ENCODE results near the gene NCAM1. TPM values are rescaled to one million over a fixed set of nuclear protein-coding genes. Genes with fewer than 3 reads are reported as not detected.

The NCAM1 gene
- total RNA-seq, 2 experiments from 2014 or later, result 0.34 TPM; not detected in 1

DNA sequence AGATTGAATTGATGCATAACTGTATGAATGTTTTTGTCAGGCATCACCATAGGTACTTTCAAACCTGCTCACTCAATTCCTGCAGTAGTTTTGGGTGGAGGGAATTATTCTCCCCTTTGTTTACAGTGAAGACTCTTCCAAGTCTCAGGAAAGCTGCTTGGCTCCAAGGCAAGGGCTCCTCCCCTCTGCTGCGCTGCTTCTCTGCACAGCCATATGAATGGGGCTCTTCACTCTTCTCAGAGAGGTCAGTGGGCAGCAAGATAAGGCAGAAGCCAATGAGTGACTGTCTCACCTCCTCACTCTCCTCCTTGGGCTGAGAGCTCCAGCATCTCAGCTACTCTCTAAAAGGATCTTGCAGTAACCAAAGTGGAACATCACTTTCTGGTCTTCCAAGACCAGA, 187.4 kb downstream of the NCAM1 start:
- no peaks in the 10 kb centered on the region for H3K27me3 ChIP-seq (ENCODE audit: control insufficient read depth in 1 of 2, insufficient read depth in 2 of 2, low read length in 2 of 2)
- POLR2A ChIA-PET, result no interaction called here
- Mint-ChIP-seq H3K9me3 (no peaks in the 10 kb centered on the region), H3K27ac (no peak overlapping the region), H3K4me3 (no peak overlapping the region), H3K27me3 (peaks cover 13% of the 10 kb centered on the region), H3K4me1 (ENCODE audit: low read depth) (no peaks in the 10 kb centered on the region), H3K36me3 (ENCODE audit: low read depth) (no peaks in the 10 kb centered on the region)
- H3K9me3 ChIP-seq (ENCODE audit: control insufficient read depth in 1 of 2, insufficient read depth in 1 of 2, low read length in 2 of 2), result peaks cover 0 to 3% of the 10 kb centered on the region in 2 experiments
- H3K4me3 ChIP-seq (ENCODE audit: low read length), result no peak overlapping the region
- H3K36me3 ChIP-seq (ENCODE audit: insufficient read depth, low read length), result no peaks in the 10 kb centered on the region
- CTCF ChIA-PET, result interaction anchor here (0.9 kb wide), 1 partner anchor 330 kb away, joined by 3 read pairs; no protein-coding TSS in a partner anchor
- no peak overlapping the region for H3K27ac ChIP-seq (ENCODE audit: low read depth in 1 of 2, low read length in 2 of 2)
- intact Hi-C loops (cut with DNase I, micrococcal nuclease), result no loop called here
- no peak for ATAC-seq (ENCODE audit: poor library complexity)
- no peaks in the 10 kb centered on the region for H3K4me1 ChIP-seq (ENCODE audit: insufficient read depth, low read length)
- DNase-seq, result no peak
- TF ChIP-seq, protein P1, sequence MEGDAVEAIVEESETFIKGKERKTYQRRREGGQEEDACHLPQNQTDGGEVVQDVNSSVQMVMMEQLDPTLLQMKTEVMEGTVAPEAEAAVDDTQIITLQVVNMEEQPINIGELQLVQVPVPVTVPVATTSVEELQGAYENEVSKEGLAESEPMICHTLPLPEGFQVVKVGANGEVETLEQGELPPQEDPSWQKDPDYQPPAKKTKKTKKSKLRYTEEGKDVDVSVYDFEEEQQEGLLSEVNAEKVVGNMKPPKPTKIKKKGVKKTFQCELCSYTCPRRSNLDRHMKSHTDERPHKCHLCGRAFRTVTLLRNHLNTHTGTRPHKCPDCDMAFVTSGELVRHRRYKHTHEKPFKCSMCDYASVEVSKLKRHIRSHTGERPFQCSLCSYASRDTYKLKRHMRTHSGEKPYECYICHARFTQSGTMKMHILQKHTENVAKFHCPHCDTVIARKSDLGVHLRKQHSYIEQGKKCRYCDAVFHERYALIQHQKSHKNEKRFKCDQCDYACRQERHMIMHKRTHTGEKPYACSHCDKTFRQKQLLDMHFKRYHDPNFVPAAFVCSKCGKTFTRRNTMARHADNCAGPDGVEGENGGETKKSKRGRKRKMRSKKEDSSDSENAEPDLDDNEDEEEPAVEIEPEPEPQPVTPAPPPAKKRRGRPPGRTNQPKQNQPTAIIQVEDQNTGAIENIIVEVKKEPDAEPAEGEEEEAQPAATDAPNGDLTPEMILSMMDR (IDR thresholded peaks at IDR 0.05), result no peak

DNA sequence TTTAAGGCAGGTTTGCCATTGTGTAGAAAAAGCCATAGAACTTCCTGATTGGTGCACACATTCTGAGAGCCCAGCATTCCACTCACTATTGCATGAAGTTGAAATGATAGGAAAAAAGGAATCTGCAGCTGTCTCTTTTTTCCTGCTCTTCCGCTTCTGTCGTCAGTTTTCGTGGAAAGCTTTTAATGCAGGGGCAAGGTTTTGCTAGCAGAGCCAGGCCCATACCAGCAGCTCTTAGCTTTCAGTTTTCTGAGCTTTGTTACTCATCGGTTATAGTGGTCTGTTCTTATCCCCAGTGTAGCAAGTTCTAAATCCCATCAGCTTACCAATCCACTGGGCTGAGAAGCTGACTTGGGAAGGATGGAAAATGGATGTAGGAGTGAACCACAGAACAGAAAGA, 190.3 kb downstream of the NCAM1 start:
- ATAC-seq (ENCODE audit: poor library complexity) (no peak), DNase-seq (no peak)
- TF ChIP-seq, protein P1 (IDR thresholded peaks at IDR 0.05), result no peak
- ChIA-PET POLR2A (no interaction called here), CTCF (no interaction called here)
- H3K4me3 Mint-ChIP-seq, result no peak overlapping the region
- Histone ChIP-seq H3K4me3 (ENCODE audit: low read length) (no peak overlapping the region), H3K27ac (ENCODE audit: low read depth in 1 of 2, low read length in 2 of 2) (no peak overlapping the region), H3K4me1 (ENCODE audit: insufficient read depth, low read length) (no peaks in the 10 kb centered on the region), H3K9me3 (ENCODE audit: control insufficient read depth in 1 of 2, insufficient read depth in 1 of 2, low read length in 2 of 2) (peaks cover 0 to 3% of the 10 kb centered on the region in 2 experiments), H3K36me3 (ENCODE audit: insufficient read depth, low read length) (no peaks in the 10 kb centered on the region), H3K27me3 (ENCODE audit: control insufficient read depth in 1 of 2, insufficient read depth in 2 of 2, low read length in 2 of 2) (no peaks in the 10 kb centered on the region)
- H3K27me3 Mint-ChIP-seq, result peaks cover 8% of the 10 kb centered on the region
- H3K9me3 Mint-ChIP-seq, result no peaks in the 10 kb centered on the region
- H3K36me3 Mint-ChIP-seq (ENCODE audit: low read depth), result no peaks in the 10 kb centered on the region
- no peaks in the 10 kb centered on the region for H3K4me1 Mint-ChIP-seq (ENCODE audit: low read depth)
- no peak overlapping the region for H3K27ac Mint-ChIP-seq
- intact Hi-C loops (cut with DNase I, micrococcal nuclease), result no loop called here

DNA sequence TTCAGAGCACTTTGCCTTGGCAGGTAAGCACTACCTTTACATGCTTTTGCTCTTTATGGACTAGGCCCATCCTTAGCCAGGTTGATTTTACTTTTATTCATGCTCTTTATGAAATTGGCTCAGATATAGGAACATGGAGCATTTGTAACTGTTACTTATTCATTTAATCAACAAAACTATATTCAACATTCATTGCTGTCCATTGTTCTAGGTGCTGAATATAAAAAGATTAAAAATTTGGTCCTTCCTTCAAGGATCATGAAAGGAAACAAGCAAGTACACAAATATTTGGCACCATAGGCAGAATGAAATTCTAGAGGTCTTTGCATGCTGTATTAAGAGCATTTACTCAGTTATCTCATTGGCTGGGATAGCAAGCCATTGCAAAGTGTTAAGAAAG, 191.3 kb downstream of the NCAM1 start:
- Mint-ChIP-seq H3K27ac (no peak overlapping the region), H3K4me1 (ENCODE audit: low read depth) (no peaks in the 10 kb centered on the region), H3K36me3 (ENCODE audit: low read depth) (no peaks in the 10 kb centered on the region), H3K4me3 (no peak overlapping the region), H3K9me3 (no peaks in the 10 kb centered on the region), H3K27me3 (peaks cover 8% of the 10 kb centered on the region)
- H3K4me1 ChIP-seq (ENCODE audit: insufficient read depth, low read length), result no peaks in the 10 kb centered on the region
- ATAC-seq (ENCODE audit: poor library complexity) (no peak), DNase-seq (no peak)
- TF ChIP-seq, protein P1 (IDR thresholded peaks at IDR 0.05), result no peak
- H3K9me3 ChIP-seq (ENCODE audit: control insufficient read depth in 1 of 2, insufficient read depth in 1 of 2, low read length in 2 of 2), result peaks cover 0 to 3% of the 10 kb centered on the region in 2 experiments
- ChIA-PET CTCF (no interaction called here), POLR2A (no interaction called here)
- H3K27me3 ChIP-seq (ENCODE audit: control insufficient read depth in 1 of 2, insufficient read depth in 2 of 2, low read length in 2 of 2), result no peaks in the 10 kb centered on the region
- H3K4me3 ChIP-seq (ENCODE audit: low read length), result no peak overlapping the region
- H3K36me3 ChIP-seq (ENCODE audit: insufficient read depth, low read length), result no peaks in the 10 kb centered on the region
- intact Hi-C loops (cut with DNase I, micrococcal nuclease), result no loop called here
- no peak overlapping the region for H3K27ac ChIP-seq (ENCODE audit: low read depth in 1 of 2, low read length in 2 of 2)
